Epithelial cell of proximal tubule (primary cell): ENCODE data around the gene KLHL30. TPM values are rescaled to one million over a fixed set of nuclear protein-coding genes. Genes with fewer than 3 reads are reported as not detected.

Source experiments
- DNase-seq: peaks from one replicate; pipeline ENCODE4 v3.0.0-alpha.2; 2011; ENCODE audit warnings: low read depth
- H3K4me3 ChIP-seq: 2 replicates; pipeline ENCODE4 v1.5.1; 2011; ENCODE audit warnings: low read depth, mild to moderate bottlenecking, low read length
- total RNA-seq: library from RNA; depleted of rRNA; stranded (reverse); fragments of >200 nt; gene quantifications from 2 replicates; pipeline ENCODE4 v1.2.3, GENCODE V29; 2015
- TF ChIP-seq, protein P1 (sequence below): conservative IDR thresholded peaks from 2 replicates; pipeline ENCODE4 v1.5.1; 2012; ENCODE audit warnings: low read depth, mild to moderate bottlenecking, low read length

KLHL30 gene
- total RNA-seq, 1 donor from 2014 or later = 1.7 TPM

- no peak for DNase-seq
- TF ChIP-seq, protein P1, sequence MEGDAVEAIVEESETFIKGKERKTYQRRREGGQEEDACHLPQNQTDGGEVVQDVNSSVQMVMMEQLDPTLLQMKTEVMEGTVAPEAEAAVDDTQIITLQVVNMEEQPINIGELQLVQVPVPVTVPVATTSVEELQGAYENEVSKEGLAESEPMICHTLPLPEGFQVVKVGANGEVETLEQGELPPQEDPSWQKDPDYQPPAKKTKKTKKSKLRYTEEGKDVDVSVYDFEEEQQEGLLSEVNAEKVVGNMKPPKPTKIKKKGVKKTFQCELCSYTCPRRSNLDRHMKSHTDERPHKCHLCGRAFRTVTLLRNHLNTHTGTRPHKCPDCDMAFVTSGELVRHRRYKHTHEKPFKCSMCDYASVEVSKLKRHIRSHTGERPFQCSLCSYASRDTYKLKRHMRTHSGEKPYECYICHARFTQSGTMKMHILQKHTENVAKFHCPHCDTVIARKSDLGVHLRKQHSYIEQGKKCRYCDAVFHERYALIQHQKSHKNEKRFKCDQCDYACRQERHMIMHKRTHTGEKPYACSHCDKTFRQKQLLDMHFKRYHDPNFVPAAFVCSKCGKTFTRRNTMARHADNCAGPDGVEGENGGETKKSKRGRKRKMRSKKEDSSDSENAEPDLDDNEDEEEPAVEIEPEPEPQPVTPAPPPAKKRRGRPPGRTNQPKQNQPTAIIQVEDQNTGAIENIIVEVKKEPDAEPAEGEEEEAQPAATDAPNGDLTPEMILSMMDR = no peak
- H3K4me3 ChIP-seq = no peak overlapping the region
These were observed 43.3 kb upstream of the KLHL30 start for GRCh38 chr2:238095143-238095542.

- no peak for DNase-seq
- TF ChIP-seq, protein P1 = no peak
- no peak overlapping the region for H3K4me3 ChIP-seq
These were observed 42.0 kb upstream of the KLHL30 start for GRCh38 chr2:238096311-238097011.

DNA sequence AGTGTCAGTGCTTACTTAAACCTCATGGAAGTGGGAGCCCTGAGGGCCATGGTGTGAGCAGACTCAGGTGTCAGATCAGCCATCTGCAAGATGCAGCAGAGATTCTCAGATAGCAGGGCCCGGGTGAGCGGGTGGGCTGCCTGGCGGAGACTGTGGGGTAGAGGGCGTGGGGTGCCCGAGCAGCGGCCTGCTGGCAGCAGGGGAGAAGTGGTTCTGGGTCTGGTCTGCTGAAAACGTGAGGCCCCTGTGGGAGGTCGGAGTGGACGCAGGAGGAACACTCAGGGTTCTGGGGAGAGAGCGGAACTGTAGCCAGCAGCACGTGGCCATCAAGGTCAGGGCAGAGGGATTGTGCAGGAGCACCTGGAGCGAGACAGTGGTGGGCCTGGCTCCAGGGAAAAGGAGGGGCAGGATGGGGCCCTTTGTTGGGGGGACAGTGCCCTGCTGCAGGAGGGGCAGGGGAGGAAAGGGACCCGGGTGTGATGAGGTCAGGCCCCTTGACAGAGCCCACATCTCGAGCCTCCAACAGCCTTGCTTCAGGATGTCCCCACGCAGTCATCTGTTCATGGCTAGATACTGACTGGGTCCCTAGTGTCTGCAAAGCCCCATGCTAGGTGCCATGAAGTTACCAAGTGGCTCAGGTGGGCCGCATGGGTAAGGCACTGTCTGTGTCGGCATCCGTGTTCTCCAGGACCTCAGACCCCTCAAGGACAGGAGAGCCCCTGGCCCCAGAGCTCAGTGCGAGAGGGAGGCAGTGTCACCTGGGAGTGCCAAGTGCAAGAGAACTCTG, 41.1 kb upstream of the KLHL30 start:
- TF ChIP-seq, protein P1 = no peak
- DNase-seq = no peak
- no peak overlapping the region for H3K4me3 ChIP-seq

DNA sequence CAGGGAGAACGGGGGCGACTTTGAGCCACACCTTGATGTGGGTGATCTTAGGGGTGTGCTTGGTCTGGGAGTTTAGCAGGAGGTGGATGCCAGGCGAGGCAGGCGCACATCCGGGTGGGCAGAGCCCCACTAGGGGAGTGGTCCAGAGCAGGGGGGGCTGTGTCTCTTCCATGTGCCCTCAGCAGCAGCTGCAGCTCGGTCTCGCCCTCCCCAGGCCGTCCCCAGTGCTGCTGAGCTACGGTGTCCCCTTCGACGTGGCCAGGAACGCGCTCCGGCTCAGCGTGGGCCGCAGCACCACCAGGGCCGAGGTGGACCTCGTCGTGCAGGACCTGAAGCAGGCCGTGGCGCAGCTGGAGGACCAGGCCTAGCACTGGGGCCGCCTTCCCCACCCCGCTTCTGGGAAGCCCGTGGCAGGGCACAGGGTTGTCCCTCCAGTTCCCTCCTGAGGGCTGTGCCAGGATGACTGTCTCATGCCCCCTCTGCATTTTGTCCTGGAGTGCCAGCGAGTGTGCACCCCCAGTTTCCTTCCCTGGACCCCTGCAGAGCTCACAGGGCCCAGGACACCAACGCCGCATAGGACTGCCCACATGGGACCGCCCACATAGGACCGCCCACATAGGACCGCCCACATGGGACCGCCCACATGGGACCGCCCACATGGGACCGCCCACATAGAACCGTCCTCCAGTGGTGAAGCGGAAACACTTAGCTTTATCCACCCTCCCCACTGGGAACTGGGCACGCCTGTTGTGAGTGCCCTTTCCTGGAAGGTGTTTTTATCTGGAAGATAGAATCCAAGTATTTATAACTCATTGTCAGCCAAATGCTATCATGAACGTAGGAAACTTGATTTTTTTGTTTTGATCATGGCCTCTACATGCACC, 40.2 kb upstream of the KLHL30 start:
- no peak for DNase-seq
- H3K4me3 ChIP-seq = no peak overlapping the region
- TF ChIP-seq, protein P1 = no peak

- DNase-seq = no peak
- TF ChIP-seq, protein P1 = no peak
- no peak overlapping the region for H3K4me3 ChIP-seq
These were observed 39.4 kb upstream of the KLHL30 start for GRCh38 chr2:238098901-238099713.

GRCh38 chr2:238099714-238100048, 38.8 kb upstream of the KLHL30 start:
- no peak overlapping the region for H3K4me3 ChIP-seq
- no peak for DNase-seq
- TF ChIP-seq, protein P1 = no peak
